Measurements from ENCODE around the gene RBM47.

- TF ChIP-seq TAF1 (IDR thresholded peaks at IDR 0.05; ENCODE audit: low read depth, low read length): no peak
- no peak for TF ChIP-seq POLR2A (IDR thresholded peaks at IDR 0.05; ENCODE audit: low read depth, low read length)
- TF ChIP-seq POLR2AphosphoS5 (IDR thresholded peaks at IDR 0.05; ENCODE audit: low read depth, low read length): no peak
- no peak for TF ChIP-seq PAX5 (IDR thresholded peaks at IDR 0.05; ENCODE audit: insufficient read depth, low read length, severe bottlenecking)
- TF ChIP-seq POU2F2 (IDR thresholded peaks at IDR 0.05; ENCODE audit: low read depth, low read length): no peak
- TF ChIP-seq SPI1 (IDR thresholded peaks at IDR 0.05; ENCODE audit: low read depth, low read length): no peak
Measured at GRCh38 chr4:40586729-40587128, 42.9 kb downstream of the RBM47 start.
